H1 (cell line): ENCODE measurements around the gene LRRC32. TPM values are rescaled to one million over a fixed set of nuclear protein-coding genes. Genes with fewer than 3 reads are reported as not detected.

Experiments
- CTCF ChIA-PET: fragments of 300-600 bp; sonication (Branson Sonifier 250); formaldehyde crosslinking; loops from one replicate; lab custom pipeline; 2021; ENCODE audit not compliant: partially characterized antibody; lab: Charles Lee
- POLR2A ChIA-PET: fragments of 300-600 bp; sonication (Branson Sonifier 250); formaldehyde crosslinking; loops from one replicate; lab custom pipeline; 2021; ENCODE audit warnings: inconsistent platforms; ENCODE audit not compliant: partially characterized antibody; lab: Charles Lee
- DNase-seq, 2 experiments: peaks; one replicate each; pipeline versions ENCODE4 v3.0.0 to v3.0.0-alpha.2; 2010 to 2022; ENCODE audit warnings: low spot score in 2 of 2, low read depth in 1 of 2, mixed read lengths in 1 of 2
- FAIRE-seq: peaks from 2 replicates; lab custom pipeline; 2011; peaks lifted over from hg19 to GRCh38; lab: Jason Lieb, UNC
- H2AFZ ChIP-seq: 2 replicates; pipeline ENCODE4 v1.8.1; 2012; ENCODE audit warnings: low read length, inconsistent platforms
- H2AK5ac ChIP-seq: 2 replicates; pipeline ENCODE4 v1.6.1; 2013; ENCODE audit warnings: low read depth, low read length
- H2BK120ac ChIP-seq: replicated peaks from 2 replicates; pipeline ENCODE3; 2013; ENCODE audit warnings: low read depth, low read length, inconsistent platforms
- H2BK12ac ChIP-seq: 2 replicates; pipeline ENCODE4 v1.6.1; 2013; ENCODE audit warnings: low read depth, low read length
- H2BK15ac ChIP-seq: 2 replicates; pipeline ENCODE4 v1.6.1; 2013; ENCODE audit warnings: low read length
- H2BK20ac ChIP-seq: 2 replicates; pipeline ENCODE4 v1.6.1; 2013; ENCODE audit warnings: low read length
- H2BK5ac ChIP-seq: 2 replicates; pipeline ENCODE4 v1.6.1; 2013; ENCODE audit warnings: low read depth, low read length
- H3K14ac ChIP-seq: 2 replicates; pipeline ENCODE4 v1.6.1; 2013; ENCODE audit warnings: inconsistent platforms; ENCODE audit not compliant: insufficient read length
- H3K18ac ChIP-seq: 2 replicates; pipeline ENCODE4 v1.6.1; 2013; ENCODE audit warnings: low read length; ENCODE audit errors: extremely low read depth
- H3K23ac ChIP-seq: 2 replicates; pipeline ENCODE4 v1.6.1; 2013; ENCODE audit warnings: inconsistent platforms; ENCODE audit not compliant: insufficient read length
- H3K23me2 ChIP-seq: 2 replicates; pipeline ENCODE4 v1.6.1; 2013; ENCODE audit warnings: low read depth, low read length
- H3K27ac ChIP-seq: 2 replicates; pipeline ENCODE4 v1.6.1; 2011; ENCODE audit warnings: low read depth, low read length, inconsistent platforms
- H3K27me3 ChIP-seq, 4 experiments: replicated peaks in 1 of 4; 1 replicate in 1 of 4; 2 replicates in 3 of 4; pipeline versions ENCODE4 v1.6.1 to v1.8.1; 2011 to 2013; ENCODE audit warnings: low read length in 3 of 4, mild to moderate bottlenecking in 3 of 4, inconsistent platforms in 2 of 4, mixed read lengths in 2 of 4, moderate library complexity in 1 of 4; ENCODE audit not compliant: control insufficient read depth in 3 of 4, insufficient read depth in 3 of 4; ENCODE audit errors: extremely low read depth in 1 of 4
- H3K36me3 ChIP-seq, 4 experiments: 2 replicates each; pipeline versions ENCODE4 v1.6.1 to v1.8.1; 2011 to 2013; ENCODE audit warnings: mild to moderate bottlenecking in 4 of 4, low read length in 3 of 4, moderate library complexity in 2 of 4, control low read depth in 1 of 4, inconsistent platforms in 1 of 4; ENCODE audit not compliant: insufficient read depth in 4 of 4, control insufficient read depth in 2 of 4
- H3K4ac ChIP-seq: replicated peaks from 2 replicates; pipeline ENCODE3; 2013; ENCODE audit warnings: low read length, low read depth, mixed read lengths, inconsistent platforms; ENCODE audit not compliant: insufficient read length
- H3K4me1 ChIP-seq, 4 experiments: replicated peaks in 1 of 4; 1 replicate in 1 of 4; 2 replicates in 3 of 4; pipeline versions ENCODE4 v1.6.1 to v1.8.1; 2011 to 2013; ENCODE audit warnings: low read length in 3 of 4, inconsistent platforms in 2 of 4, mixed read lengths in 1 of 4; ENCODE audit not compliant: insufficient read depth in 4 of 4, control insufficient read depth in 3 of 4
- H3K4me2 ChIP-seq, 2 experiments: 2 replicates each; pipeline versions ENCODE4 v1.6.1 to v1.8.1; 2011 to 2013; ENCODE audit warnings: low read depth in 2 of 2, low read length in 2 of 2, control low read depth in 1 of 2, inconsistent platforms in 1 of 2, mild to moderate bottlenecking in 1 of 2; ENCODE audit not compliant: insufficient read depth in 1 of 2
- H3K4me3 ChIP-seq, 4 experiments: fragments of 200-600, 300-600 bp in 1 of 4; sonication (generic), shearing (Covaris generic), sonication (Bioruptor Twin) in 1 of 4; 2 replicates each; pipeline versions ENCODE4 v1.5.1 to v1.8.1; 2011 to 2016; ENCODE audit warnings: low read length in 4 of 4, low read depth in 3 of 4, control low read depth in 2 of 4, inconsistent platforms in 2 of 4, mild to moderate bottlenecking in 2 of 4, mixed read lengths in 1 of 4, moderate library complexity in 1 of 4; ENCODE audit not compliant: insufficient read depth in 2 of 4; ENCODE audit errors: extremely low read depth in 1 of 4
- H3K56ac ChIP-seq: replicated peaks from 2 replicates; pipeline ENCODE3; 2013; ENCODE audit warnings: low read depth, mild to moderate bottlenecking, mixed read lengths, low read length, inconsistent platforms; ENCODE audit not compliant: insufficient read length
- H3K79me1 ChIP-seq: 2 replicates; pipeline ENCODE4 v1.6.1; 2013; ENCODE audit warnings: low read depth, low read length, control low read depth
- H3K79me2 ChIP-seq, 2 experiments: 2 replicates each; pipeline versions ENCODE4 v1.6.1 to v1.8.1; 2012 to 2013; ENCODE audit warnings: low read length in 2 of 2, mild to moderate bottlenecking in 2 of 2, inconsistent platforms in 1 of 2; ENCODE audit not compliant: insufficient read depth in 2 of 2, control insufficient read depth in 1 of 2
- H3K9ac ChIP-seq, 4 experiments: replicated peaks in 1 of 4; 1 replicate in 1 of 4; 2 replicates in 3 of 4; pipeline versions ENCODE4 v1.6.1 to v1.8.1; 2011 to 2013; ENCODE audit warnings: low read depth in 3 of 4, low read length in 3 of 4, control low read depth in 2 of 4, mild to moderate bottlenecking in 2 of 4, moderate library complexity in 2 of 4, inconsistent platforms in 1 of 4; ENCODE audit errors: extremely low read depth in 1 of 4
- H3K9me3 ChIP-seq, 2 experiments: 2 replicates each; pipeline versions ENCODE4 v1.6.1 to v1.8.1; 2012 to 2013; ENCODE audit warnings: mild to moderate bottlenecking in 2 of 2, moderate library complexity in 2 of 2, control low read depth in 1 of 2, inconsistent platforms in 1 of 2, low read depth in 1 of 2, low read length in 1 of 2, mixed read lengths in 1 of 2; ENCODE audit not compliant: insufficient read depth in 2 of 2
- H4K20me1 ChIP-seq, 2 experiments: replicated peaks in 1 of 2; 2 replicates each; pipeline versions ENCODE3 to v1.8.1; 2011 to 2013; ENCODE audit warnings: inconsistent platforms in 2 of 2, low read length in 2 of 2, mild to moderate bottlenecking in 1 of 2; ENCODE audit not compliant: insufficient read depth in 2 of 2, control insufficient read depth in 1 of 2
- H4K5ac ChIP-seq: 2 replicates; pipeline ENCODE4 v1.6.1; 2013; ENCODE audit warnings: low read length, low read depth, mixed read lengths, inconsistent platforms; ENCODE audit not compliant: insufficient read length
- H4K8ac ChIP-seq: 2 replicates; pipeline ENCODE4 v1.8.0; 2013; ENCODE audit warnings: mild to moderate bottlenecking, moderate library complexity, low read length, inconsistent platforms; ENCODE audit not compliant: insufficient read depth; ENCODE audit errors: extremely low read depth
- H4K91ac ChIP-seq: replicated peaks from 2 replicates; pipeline ENCODE3; 2013; ENCODE audit warnings: low read length, mixed read lengths, inconsistent platforms; ENCODE audit not compliant: insufficient read length
- ASH2L ChIP-seq: fragments of 200-600, 300-600 bp; sonication (generic); IDR thresholded peaks from one replicate; pipeline ENCODE4 v1.7.1; 2017; ENCODE audit warnings: low read length
- HDAC2 ChIP-seq, 2 experiments: fragments of 300-600 bp in 1 of 2; sonication (generic) in 1 of 2; IDR thresholded peaks; 2 replicates each; pipeline ENCODE4 v1.6.1; 2011 to 2012; ENCODE audit warnings: low read depth in 2 of 2, low read length in 2 of 2, mild to moderate bottlenecking in 2 of 2, moderate library complexity in 2 of 2, borderline replicate concordance in 1 of 2, inconsistent platforms in 1 of 2
- MAFK ChIP-seq: IDR thresholded peaks from 2 replicates; pipeline ENCODE4 v1.6.1; 2012; ENCODE audit warnings: low read depth, mild to moderate bottlenecking, improper control_type of control experiment, low read length
- NANOG ChIP-seq: IDR thresholded peaks from 2 replicates; pipeline ENCODE4 v1.6.1; 2011; ENCODE audit warnings: low read length, low read depth, mild to moderate bottlenecking, inconsistent platforms; ENCODE audit not compliant: insufficient read depth, poor library complexity, severe bottlenecking
- SP4 ChIP-seq: IDR thresholded peaks from 2 replicates; pipeline ENCODE4 v1.6.1; 2012; ENCODE audit warnings: low read length, inconsistent platforms
- SRF ChIP-seq: IDR thresholded peaks from 2 replicates; pipeline ENCODE4 v1.6.1; 2011; ENCODE audit warnings: mild to moderate bottlenecking, low read depth, low read length, moderate library complexity
- polyA plus RNA-seq, 7 experiments: library from polyadenylated mRNA; depleted of rRNA in 3 of 7; stranded (reverse) in 5 of 7; unstranded in 2 of 7; fragments of >200 nt in 5 of 7; fragments of 200-250 nt in 2 of 7; gene quantifications; 1 replicate in 5 of 7; 2 replicates in 1 of 7; 4 replicates in 1 of 7; pipeline versions ENCODE4 v1.2.1 to v1.2.3, GENCODE V29; 2011 to 2013; ENCODE audit warnings: missing spikeins in 2 of 7, mixed read lengths in 2 of 7
- total RNA-seq: library from RNA; stranded (reverse); fragmentation: NEBNext Ultra II Directional; extraction: Animal tissue kit (Norgen Biotek cat#: 25700); gene quantifications from 2 replicates; pipeline ENCODE4 v1.2.1, GENCODE V29; 2021

Gene LRRC32
- total and polyA plus RNA-seq, 2 of the 8 experiments (the other 6 are each of a cell fraction or from before 2014, with no cell fraction given), result 0.99 to 1.9 TPM

- H3K4me3 ChIP-seq, result no peak overlapping the region
- no peak overlapping the region for H3K23ac ChIP-seq
- no peak overlapping the region for H2AK5ac ChIP-seq
- no peak overlapping the region for H2BK20ac ChIP-seq
- no peak overlapping the region for H3K56ac ChIP-seq
- no peak overlapping the region for H4K91ac ChIP-seq
- no peak overlapping the region for H2BK12ac ChIP-seq
- no peaks in the 10 kb centered on the region for H3K27me3 ChIP-seq
- no peak for TF ChIP-seq SP4
- no peak for TF ChIP-seq ASH2L
- no peak for TF ChIP-seq MAFK
- no peak for TF ChIP-seq NANOG
- TF ChIP-seq HDAC2 (IDR thresholded peaks at IDR 0.05; ENCODE audit: borderline replicate concordance in 1 of 2, low read depth in 2 of 2, low read length in 2 of 2), result no peak
- TF ChIP-seq SRF, result no peak
- H3K9ac ChIP-seq, result no peak overlapping the region
- H3K9me3 ChIP-seq, result peaks cover 5 to 16% of the 10 kb centered on the region in 2 experiments; a peak in 3 of 4 replicates
- FAIRE-seq (no peak), DNase-seq (no peak)
- no peak overlapping the region for H3K27ac ChIP-seq
- no peaks in the 10 kb centered on the region for H4K20me1 ChIP-seq
- no peaks in the 10 kb centered on the region for H3K79me2 ChIP-seq
- H3K18ac ChIP-seq, result no peak overlapping the region
- H3K23me2 ChIP-seq, result no peaks in the 10 kb centered on the region
- H3K4me2 ChIP-seq, result no peak overlapping the region
- H3K79me1 ChIP-seq, result no peaks in the 10 kb centered on the region
- H4K8ac ChIP-seq, result no peak overlapping the region
- no peak overlapping the region for H2BK120ac ChIP-seq
- no peak overlapping the region for H2BK5ac ChIP-seq
- H3K36me3 ChIP-seq, result no peaks in the 10 kb centered on the region
- no peaks in the 10 kb centered on the region for H3K4me1 ChIP-seq
- no peak overlapping the region for H2BK15ac ChIP-seq
- H3K4ac ChIP-seq, result no peak overlapping the region
- POLR2A ChIA-PET, result no interaction called here
- H3K14ac ChIP-seq, result no peak overlapping the region
- no peak overlapping the region for H2AFZ ChIP-seq
- no peak overlapping the region for H4K5ac ChIP-seq
- CTCF ChIA-PET, result no interaction called here
Observed at GRCh38 chr11:76648061-76648460, 22.5 kb downstream of the LRRC32 start.
